SKM-1 (cell line): ENCODE results near the gene TEX264.

Source experiments
- DNase-seq: peaks from one replicate; lab custom pipeline; 2025; ENCODE audit not compliant: unreplicated experiment; lab: John Stamatoyannopoulos, UW

TEX264 gene

GRCh38 chr3:51747840-51748239, 76.8 kb downstream of the TEX264 start:
- DNase-seq, result no peak

- no peak for DNase-seq
Measured at GRCh38 chr3:51748327-51748726, 77.3 kb downstream of the TEX264 start.

GRCh38 chr3:51750878-51751277, 79.8 kb downstream of the TEX264 start:
- DNase-seq, result no peak

GRCh38 chr3:51751287-51751686, 80.2 kb downstream of the TEX264 start:
- no peak for DNase-seq
